SH-SY5Y (cell line): ENCODE data around the gene PLA2G3.

ENCODE experiments used
- GATA2 ChIP-seq: IDR thresholded peaks from 2 replicates; pipeline ENCODE4 v1.6.1; 2011; ENCODE audit warnings: mild to moderate bottlenecking, low read depth, low read length
- GATA3 ChIP-seq: IDR thresholded peaks from 2 replicates; pipeline ENCODE4 v1.6.1; 2011; ENCODE audit warnings: low read depth, mild to moderate bottlenecking, low read length, moderate library complexity

- no peak for TF ChIP-seq GATA2
- no peak for TF ChIP-seq GATA3
Measured at GRCh38 chr22:31124811-31125465, 15.4 kb downstream of the PLA2G3 start.
